ENCODE data around the gene UNC5CL.

Gene UNC5CL

GRCh38 chr6:40978687-40979289 lies 60.2 kb downstream of the UNC5CL start:
- TF ChIP-seq POLR2A (IDR thresholded peaks at IDR 0.05; ENCODE audit: low read depth, low read length) = no peak
- TF ChIP-seq POLR2AphosphoS5 (IDR thresholded peaks at IDR 0.05; ENCODE audit: low read depth, low read length) = no peak
- TF ChIP-seq TAF1 (IDR thresholded peaks at IDR 0.05; ENCODE audit: borderline replicate concordance, low read depth, low read length) = no peak
- DNase-seq (ENCODE audit: insufficient read length) (no peak), FAIRE-seq (no peak)

- TF ChIP-seq POLR2A (IDR thresholded peaks at IDR 0.05; ENCODE audit: low read depth, low read length) (no peak), TAF1 (IDR thresholded peaks at IDR 0.05; ENCODE audit: borderline replicate concordance, low read depth, low read length) (no peak), POLR2AphosphoS5 (IDR thresholded peaks at IDR 0.05; ENCODE audit: low read depth, low read length) (no peak)
- FAIRE-seq (no peak), DNase-seq (ENCODE audit: insufficient read length) (no peak)
Observed at GRCh38 chr6:40977695-40978094, 61.3 kb downstream of the UNC5CL start.

- DNase-seq (ENCODE audit: insufficient read length) (no peak), FAIRE-seq (no peak)
- TF ChIP-seq TAF1 (IDR thresholded peaks at IDR 0.05; ENCODE audit: borderline replicate concordance, low read depth, low read length) (no peak), POLR2AphosphoS5 (IDR thresholded peaks at IDR 0.05; ENCODE audit: low read depth, low read length) (no peak), POLR2A (IDR thresholded peaks at IDR 0.05; ENCODE audit: low read depth, low read length) (no peak)
Observed at GRCh38 chr6:40977085-40977484, 61.9 kb downstream of the UNC5CL start.
